Panc1 (cell line): Measurements from ENCODE around the gene TP53TG3. TPM values are rescaled to one million over a fixed set of nuclear protein-coding genes. Genes with fewer than 3 reads are reported as not detected.
"Not testable (repeated sequence)": the region's sequence is repeated elsewhere in the genome, so short reads cannot be mapped to it uniquely, and the experiment has no call there.

Source experiments
- ATAC-seq: fragments of 200-7000 bp; cut with Tn5 transposase; 2 replicates; pipeline ENCODE4 v1.9.1; 2020; ENCODE audit warnings: mild to moderate bottlenecking, moderate library complexity
- Bru-seq: library from RNA; stranded (reverse); fragments of 400-500 nt; gene quantifications from one replicate; lab custom pipeline; 2021; lab: Mats Ljungman, UMichigan
- BruChase-seq, 2 experiments: library from RNA; stranded (reverse); fragments of 400-500 nt; gene quantifications; one replicate each; lab custom pipeline; 2021; lab: Mats Ljungman, UMichigan
- BruUV-seq: library from RNA; stranded (reverse); fragments of 400-500 nt; replicated peaks from 2 replicates; lab custom pipeline; 2021; lab: Mats Ljungman, UMichigan
- CTCF ChIA-PET: fragments of 300-600 bp; sonication (Branson Sonifier 250); formaldehyde crosslinking; loops from one replicate; lab custom pipeline; 2022; ENCODE audit warnings: antibody characterized with exemption; lab: Charles Lee
- POLR2A ChIA-PET: fragments of 300-600 bp; sonication (Branson Sonifier 250); formaldehyde crosslinking; loops from one replicate; lab custom pipeline; 2022; ENCODE audit warnings: antibody characterized with exemption; lab: Charles Lee
- DNase-seq: peaks from one replicate; pipeline ENCODE4 v3.0.0-alpha.2; 2010; ENCODE audit warnings: low read depth, low spot score
- H3K27ac ChIP-seq: 2 replicates; pipeline ENCODE4 v1.5.1; 2011; ENCODE audit warnings: mild to moderate bottlenecking, low read length, inconsistent platforms
- H3K27me3 ChIP-seq: fragments of 200-500 bp; sonication (Bioruptor generic); 2 replicates; pipeline ENCODE4 v1.6.0; 2014; ENCODE audit warnings: low read length, inconsistent platforms; ENCODE audit not compliant: control insufficient read depth, insufficient read depth
- H3K36me3 ChIP-seq: fragments of 200-500 bp; sonication (Bioruptor generic); 2 replicates; pipeline ENCODE4 v1.5.1; 2014; ENCODE audit warnings: inconsistent platforms, mild to moderate bottlenecking, low read length, moderate library complexity; ENCODE audit not compliant: control insufficient read depth, insufficient read depth
- H3K4me1 ChIP-seq: 2 replicates; pipeline ENCODE4 v1.5.1; 2011; ENCODE audit warnings: inconsistent platforms, mild to moderate bottlenecking, low read length, moderate library complexity; ENCODE audit not compliant: control insufficient read depth, insufficient read depth
- H3K4me3 ChIP-seq, 2 experiments: 2 replicates each; pipeline ENCODE4 v1.5.1; 2011 to 2012; ENCODE audit warnings: low read depth in 2 of 2, low read length in 2 of 2, mild to moderate bottlenecking in 2 of 2, inconsistent platforms in 1 of 2, moderate library complexity in 1 of 2
- H3K9me3 ChIP-seq: fragments of 200-500 bp; sonication (Bioruptor generic); 2 replicates; pipeline ENCODE4 v1.5.1; 2014; ENCODE audit warnings: low read depth, mild to moderate bottlenecking, inconsistent platforms, low read length, moderate library complexity; ENCODE audit not compliant: control insufficient read depth, insufficient read depth
- in situ Hi-C: cut with HindIII; loops from 2 replicates; pipeline ENCODE4 v1.10.0; 2016; ENCODE audit warnings: low sequenced_read_pairs, low pct_unique_long_range_greater_than_20kb
- intact Hi-C: fragments of 100-400 bp; cut with micrococcal nuclease; formaldehyde crosslinking; loops from one replicate; pipeline ENCODE4 v1.10.0; 2022; ENCODE audit not compliant: unreplicated experiment
- long read RNA-seq: library from polyadenylated mRNA; unstranded; transcript quantifications from one replicate; pipeline ENCODE4 v2.0.0, GENCODE V29; 2021; ENCODE audit not compliant: unreplicated experiment
- polyA plus RNA-seq: library from polyadenylated mRNA; unstranded; fragments of >200 nt; gene quantifications from one replicate; pipeline ENCODE4 v1.2.1, GENCODE V29; 2012; ENCODE audit warnings: missing spikeins; ENCODE audit not compliant: insufficient read length
- total RNA-seq: library from RNA; stranded (reverse); gene quantifications from one replicate; pipeline ENCODE4 v1.2.1, GENCODE V29; 2021; ENCODE audit not compliant: unreplicated experiment

TP53TG3 gene
- 1.2 TPM for total RNA-seq
- 1.4 TPM for polyA plus RNA-seq
- Bru-seq, nascent RNA, result not detected
- not detected for BruChase-seq, experiment 1, labeled RNA remaining after a 2-hour chase
- BruChase-seq, experiment 2, labeled RNA remaining after a 6-hour chase, result not detected
- long read RNA-seq, partial matches to known transcripts, result 0 of 1 reads
- long read RNA-seq, other reads (novel, unspliced or antisense), result 1 of 1 reads

GRCh38 chr16:32676065-32676464 is at the start of gene TP53TG3:
TP53TG3 (minus strand) TSS chr16:32676165; CDS start chr16:32676097, 68 bp downstream.
- DNase-seq, CTCF ChIA-PET, BruUV-seq, in situ Hi-C loops, intact Hi-C loops, H3K27ac ChIP-seq, ATAC-seq, H3K4me3 ChIP-seq, H3K27me3 ChIP-seq, H3K36me3 ChIP-seq, H3K9me3 ChIP-seq, H3K4me1 ChIP-seq, POLR2A ChIA-PET: not testable (repeated sequence)

- H3K27ac ChIP-seq, POLR2A ChIA-PET, H3K4me1 ChIP-seq, H3K9me3 ChIP-seq, ATAC-seq, H3K27me3 ChIP-seq, in situ Hi-C loops, H3K4me3 ChIP-seq, DNase-seq, H3K36me3 ChIP-seq, BruUV-seq, CTCF ChIA-PET, intact Hi-C loops: not testable (repeated sequence)
These were observed 25.1 kb downstream of the TP53TG3 start for GRCh38 chr16:32650876-32651275.

- BruUV-seq, in situ Hi-C loops, CTCF ChIA-PET, ATAC-seq, H3K9me3 ChIP-seq, DNase-seq, H3K27me3 ChIP-seq, H3K27ac ChIP-seq, intact Hi-C loops, H3K4me3 ChIP-seq, H3K4me1 ChIP-seq, H3K36me3 ChIP-seq, POLR2A ChIA-PET: not testable (repeated sequence)
These were observed 28.4 kb downstream of the TP53TG3 start for GRCh38 chr16:32647562-32647961.

- BruUV-seq, H3K27ac ChIP-seq, DNase-seq, H3K36me3 ChIP-seq, POLR2A ChIA-PET, in situ Hi-C loops, ATAC-seq, H3K27me3 ChIP-seq, H3K4me1 ChIP-seq, H3K4me3 ChIP-seq, CTCF ChIA-PET, intact Hi-C loops, H3K9me3 ChIP-seq: not testable (repeated sequence)
These were observed 29.2 kb downstream of the TP53TG3 start for GRCh38 chr16:32646780-32647179.

GRCh38 chr16:32646177-32646576 is 29.8 kb downstream of the TP53TG3 start:
- BruUV-seq, intact Hi-C loops, H3K27me3 ChIP-seq, CTCF ChIA-PET, POLR2A ChIA-PET, H3K4me1 ChIP-seq, H3K9me3 ChIP-seq, DNase-seq, H3K4me3 ChIP-seq, in situ Hi-C loops, H3K36me3 ChIP-seq, H3K27ac ChIP-seq, ATAC-seq: not testable (repeated sequence)

GRCh38 chr16:32645278-32645908 is 30.6 kb downstream of the TP53TG3 start:
- H3K27ac ChIP-seq, DNase-seq, intact Hi-C loops, CTCF ChIA-PET, ATAC-seq, in situ Hi-C loops, H3K36me3 ChIP-seq, H3K4me3 ChIP-seq, H3K4me1 ChIP-seq, H3K27me3 ChIP-seq, POLR2A ChIA-PET, BruUV-seq, H3K9me3 ChIP-seq: not testable (repeated sequence)

GRCh38 chr16:32644715-32645114 is 31.2 kb downstream of the TP53TG3 start:
- in situ Hi-C loops, ATAC-seq, H3K4me1 ChIP-seq, intact Hi-C loops, H3K4me3 ChIP-seq, H3K9me3 ChIP-seq, H3K27me3 ChIP-seq, H3K27ac ChIP-seq, POLR2A ChIA-PET, CTCF ChIA-PET, H3K36me3 ChIP-seq, BruUV-seq, DNase-seq: not testable (repeated sequence)
